ENCODE data around the gene DBT.

- TF ChIP-seq, protein P1, sequence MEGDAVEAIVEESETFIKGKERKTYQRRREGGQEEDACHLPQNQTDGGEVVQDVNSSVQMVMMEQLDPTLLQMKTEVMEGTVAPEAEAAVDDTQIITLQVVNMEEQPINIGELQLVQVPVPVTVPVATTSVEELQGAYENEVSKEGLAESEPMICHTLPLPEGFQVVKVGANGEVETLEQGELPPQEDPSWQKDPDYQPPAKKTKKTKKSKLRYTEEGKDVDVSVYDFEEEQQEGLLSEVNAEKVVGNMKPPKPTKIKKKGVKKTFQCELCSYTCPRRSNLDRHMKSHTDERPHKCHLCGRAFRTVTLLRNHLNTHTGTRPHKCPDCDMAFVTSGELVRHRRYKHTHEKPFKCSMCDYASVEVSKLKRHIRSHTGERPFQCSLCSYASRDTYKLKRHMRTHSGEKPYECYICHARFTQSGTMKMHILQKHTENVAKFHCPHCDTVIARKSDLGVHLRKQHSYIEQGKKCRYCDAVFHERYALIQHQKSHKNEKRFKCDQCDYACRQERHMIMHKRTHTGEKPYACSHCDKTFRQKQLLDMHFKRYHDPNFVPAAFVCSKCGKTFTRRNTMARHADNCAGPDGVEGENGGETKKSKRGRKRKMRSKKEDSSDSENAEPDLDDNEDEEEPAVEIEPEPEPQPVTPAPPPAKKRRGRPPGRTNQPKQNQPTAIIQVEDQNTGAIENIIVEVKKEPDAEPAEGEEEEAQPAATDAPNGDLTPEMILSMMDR (conservative IDR thresholded peaks at IDR 0.05) = no peak
- TF ChIP-seq EZH2 (IDR thresholded peaks at IDR 0.05; ENCODE audit: low read depth) = no peak
Observed at GRCh38 chr1:100198596-100198995, 51.0 kb downstream of the DBT start.

Measured in PC-9 (cell line).